Stimulated activated CD4-positive, alpha-beta T cell treated with anti-CD3 and anti-CD28 coated beads, Interleukin-12 subunit alpha, Interleukin-12 subunit beta, amount 100 ng/mL, for 4 hours (primary cell): ENCODE results near the gene CCDC146.
A peak's percentile ranks its signal among the peaks of the same experiment; 100 is the strongest.
"Not testable (repeated sequence)": the region's sequence is repeated elsewhere in the genome, so short reads cannot be mapped to it uniquely, and the experiment has no call there.

ENCODE experiments used
- DNase-seq: peaks from one replicate; pipeline ENCODE4 v3.0.0-alpha.2; 2020

CCDC146 gene, protein sequence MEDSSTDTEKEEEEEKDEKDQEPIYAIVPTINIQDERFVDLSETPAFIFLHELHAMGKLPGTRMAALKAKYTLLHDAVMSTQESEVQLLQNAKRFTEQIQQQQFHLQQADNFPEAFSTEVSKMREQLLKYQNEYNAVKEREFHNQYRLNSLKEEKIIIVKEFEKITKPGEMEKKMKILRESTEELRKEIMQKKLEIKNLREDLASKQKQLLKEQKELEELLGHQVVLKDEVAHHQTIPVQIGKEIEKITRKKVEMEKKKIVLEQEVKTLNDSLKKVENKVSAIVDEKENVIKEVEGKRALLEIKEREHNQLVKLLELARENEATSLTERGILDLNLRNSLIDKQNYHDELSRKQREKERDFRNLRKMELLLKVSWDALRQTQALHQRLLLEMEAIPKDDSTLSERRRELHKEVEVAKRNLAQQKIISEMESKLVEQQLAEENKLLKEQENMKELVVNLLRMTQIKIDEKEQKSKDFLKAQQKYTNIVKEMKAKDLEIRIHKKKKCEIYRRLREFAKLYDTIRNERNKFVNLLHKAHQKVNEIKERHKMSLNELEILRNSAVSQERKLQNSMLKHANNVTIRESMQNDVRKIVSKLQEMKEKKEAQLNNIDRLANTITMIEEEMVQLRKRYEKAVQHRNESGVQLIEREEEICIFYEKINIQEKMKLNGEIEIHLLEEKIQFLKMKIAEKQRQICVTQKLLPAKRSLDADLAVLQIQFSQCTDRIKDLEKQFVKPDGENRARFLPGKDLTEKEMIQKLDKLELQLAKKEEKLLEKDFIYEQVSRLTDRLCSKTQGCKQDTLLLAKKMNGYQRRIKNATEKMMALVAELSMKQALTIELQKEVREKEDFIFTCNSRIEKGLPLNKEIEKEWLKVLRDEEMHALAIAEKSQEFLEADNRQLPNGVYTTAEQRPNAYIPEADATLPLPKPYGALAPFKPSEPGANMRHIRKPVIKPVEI

DNA sequence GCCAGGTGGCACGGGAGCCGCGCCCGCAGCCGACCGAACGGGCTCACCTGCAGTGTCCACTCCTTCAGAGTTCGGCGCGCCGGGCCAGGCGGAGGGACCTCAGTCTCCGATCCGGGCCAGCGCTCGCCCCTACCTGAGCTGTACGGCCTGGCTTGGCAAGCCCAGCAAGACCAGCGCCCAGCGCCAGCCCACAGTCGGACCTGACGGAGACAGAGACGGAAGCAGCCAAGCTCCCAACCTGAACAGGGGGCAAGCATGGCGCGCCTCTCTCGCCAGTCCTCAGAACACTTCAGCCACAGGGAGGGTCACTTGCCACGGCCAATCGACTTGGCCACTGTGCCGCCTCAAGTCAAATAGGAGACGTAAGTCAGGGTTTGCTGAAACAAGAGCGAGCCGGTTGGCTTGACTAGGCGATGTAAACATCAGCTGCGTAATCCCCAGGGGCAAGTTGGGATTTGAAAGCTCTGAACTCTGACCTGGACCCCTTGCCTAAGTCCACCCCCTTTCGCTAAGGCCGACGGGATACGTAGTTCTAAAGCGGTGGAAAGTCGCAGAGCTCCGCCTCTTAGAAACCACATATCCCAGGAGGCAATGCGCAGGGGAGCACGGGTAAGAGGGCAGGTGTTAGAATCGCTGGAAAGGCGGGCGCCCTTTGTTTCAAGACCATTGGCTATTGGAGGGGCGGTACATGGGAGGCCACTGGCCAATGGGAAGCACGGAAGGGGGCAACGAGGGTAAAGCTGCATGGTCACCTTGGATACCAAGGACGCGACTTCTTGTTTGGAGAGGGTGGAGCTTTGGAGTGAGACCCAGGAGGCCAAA is at the start of gene CCDC146:
TSS of gene CCDC146 (plus strand) at position 756 of the 822 bp plus-strand sequence. CDS start 45,054 bp downstream, outside the sequence.
- DNase-seq: peak; percentile 85

DNA sequence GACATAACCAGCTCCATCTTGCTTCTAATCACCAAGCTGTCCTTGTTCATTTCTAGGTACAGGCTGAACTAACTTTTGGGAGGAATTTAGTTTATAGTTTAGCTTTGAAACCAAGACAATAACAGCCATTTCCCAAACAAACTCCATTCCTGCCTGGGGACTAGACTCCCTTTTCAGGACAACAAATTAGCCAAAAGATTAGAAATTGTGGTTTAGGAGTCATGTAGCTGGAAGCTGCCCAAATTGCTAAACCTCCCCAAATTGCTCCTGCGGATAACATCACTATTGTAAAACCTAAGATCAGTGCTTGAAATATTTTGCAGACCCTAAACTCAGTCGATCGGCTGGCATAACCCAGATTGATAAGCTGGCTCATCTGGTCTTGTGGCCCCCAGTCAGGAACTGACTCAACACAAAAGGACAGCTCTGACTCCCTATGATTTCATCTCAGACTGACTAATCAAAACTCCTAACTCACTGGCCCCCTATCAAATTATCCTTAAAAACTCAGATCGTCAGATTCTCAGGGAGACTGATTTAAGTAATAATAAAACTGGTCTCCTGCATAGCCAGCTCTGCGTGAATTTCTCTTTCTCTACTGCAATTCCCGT is 47.5 kb upstream of the CCDC146 start:
- DNase-seq: not testable (repeated sequence)

DNA sequence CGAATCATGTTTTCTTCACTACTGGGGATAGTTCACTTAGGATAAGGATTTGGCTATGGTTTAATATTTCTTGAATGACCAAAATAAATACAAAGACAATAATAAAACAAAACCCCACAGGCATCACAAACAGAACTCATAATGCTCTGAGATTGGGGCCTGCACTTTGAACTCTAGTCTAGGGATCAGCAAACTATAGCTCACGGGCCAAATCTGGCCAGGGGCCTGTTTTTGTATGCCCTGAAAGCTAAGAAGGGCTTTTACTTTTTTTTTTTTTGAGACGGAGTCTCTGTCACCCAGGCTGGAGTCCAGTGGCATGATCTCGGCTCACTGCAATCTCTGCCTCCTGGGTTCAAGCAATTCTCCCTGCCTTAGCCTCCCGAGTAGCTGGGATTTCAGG is 45.4 kb upstream of the CCDC146 start:
- not testable (repeated sequence) for DNase-seq

DNA sequence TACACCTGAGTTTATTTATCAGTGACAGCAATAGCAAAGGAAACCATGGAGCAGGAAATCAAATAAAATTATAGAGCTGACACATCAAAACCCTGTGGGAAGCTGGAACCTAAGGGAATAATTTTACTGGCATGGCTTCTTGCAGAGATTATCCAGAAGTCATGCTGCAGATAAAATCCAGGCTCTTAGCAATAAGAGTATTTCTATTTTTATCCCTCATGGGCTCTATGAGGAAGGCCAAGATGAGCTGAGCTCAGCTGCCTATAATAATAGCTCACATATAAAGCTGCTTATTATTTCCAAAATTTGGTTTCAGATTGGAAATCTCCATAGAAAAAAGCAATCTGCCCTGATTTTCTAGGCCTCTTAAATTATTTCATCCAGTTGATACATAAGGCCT is 43.3 kb upstream of the CCDC146 start:
- not testable (repeated sequence) for DNase-seq

DNA sequence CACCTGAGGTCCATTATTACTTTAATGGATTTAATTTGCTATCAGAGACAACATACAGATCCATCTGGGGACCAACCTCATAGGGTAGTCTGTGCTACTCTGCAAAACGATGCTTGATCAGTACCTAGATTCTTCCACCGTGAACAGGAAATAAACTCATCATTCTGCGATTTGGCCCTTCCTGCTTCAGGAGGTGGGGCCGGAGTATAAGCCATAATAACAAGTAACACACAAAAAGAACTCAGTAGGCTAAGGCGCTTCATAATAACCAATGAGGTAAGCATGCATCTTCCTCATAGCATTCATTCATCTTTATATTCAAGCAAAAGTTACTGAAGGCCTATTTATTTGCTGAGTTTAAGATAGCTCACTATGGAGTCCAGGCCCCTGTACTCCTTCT is 42.8 kb upstream of the CCDC146 start:
- DNase-seq: not testable (repeated sequence)

DNA sequence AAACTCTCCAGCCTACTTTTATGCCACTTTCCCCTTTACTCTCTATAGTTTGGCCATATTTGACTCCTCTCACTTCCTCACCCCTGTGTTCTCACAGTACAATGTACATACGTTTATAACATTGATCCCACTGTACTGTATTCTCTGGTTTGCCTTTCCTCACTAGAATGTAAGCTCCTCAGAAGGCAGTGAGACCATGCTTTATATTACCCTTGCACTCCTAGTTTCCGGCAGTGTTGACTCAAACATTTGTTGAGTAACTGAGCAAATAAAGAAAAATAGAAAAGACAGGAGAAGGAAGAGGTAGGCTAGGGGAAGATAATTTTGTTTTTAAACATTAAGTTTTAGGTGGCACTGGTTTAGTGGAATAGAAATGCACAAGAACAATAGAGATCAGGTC is 42.2 kb upstream of the CCDC146 start:
- DNase-seq: not testable (repeated sequence)

DNA sequence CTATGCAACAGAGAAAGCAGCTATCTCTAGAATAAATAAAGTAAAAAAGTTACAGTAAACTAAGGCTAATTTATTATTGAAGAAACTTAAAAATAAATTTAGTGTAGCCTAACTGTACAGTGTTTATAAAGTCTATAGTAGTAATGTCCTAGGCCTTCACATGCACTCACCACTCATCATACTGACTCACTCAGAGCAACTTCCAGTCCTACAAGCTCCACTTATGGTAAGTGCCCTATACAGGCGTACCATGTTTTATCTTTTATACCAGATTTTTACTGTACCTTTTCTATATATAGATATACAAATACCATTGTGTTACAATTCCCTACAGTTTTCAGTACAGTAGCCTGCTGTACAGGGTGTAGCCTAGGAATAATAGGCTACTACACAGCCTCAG is 40.2 kb upstream of the CCDC146 start:
- DNase-seq: not testable (repeated sequence)

DNA sequence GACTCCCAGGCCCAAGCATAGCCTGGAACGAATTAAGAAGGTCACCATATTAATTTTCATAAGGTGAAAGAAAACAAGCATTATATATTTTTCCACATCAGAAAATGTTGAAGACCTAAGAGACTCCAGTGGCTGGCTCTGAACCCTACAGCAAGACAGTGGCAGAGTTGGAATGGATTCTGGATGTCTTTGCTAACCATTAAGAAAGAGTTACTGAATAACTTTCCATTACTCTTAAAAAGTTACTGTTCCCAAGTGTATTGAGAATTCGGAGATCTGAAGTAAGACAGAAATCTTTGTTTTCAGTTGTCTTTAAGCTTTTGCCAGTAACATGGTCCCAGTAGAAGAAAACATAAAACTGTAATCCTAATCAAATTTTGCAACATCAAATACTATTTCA is 30.1 kb upstream of the CCDC146 start:
- not testable (repeated sequence) for DNase-seq

DNA sequence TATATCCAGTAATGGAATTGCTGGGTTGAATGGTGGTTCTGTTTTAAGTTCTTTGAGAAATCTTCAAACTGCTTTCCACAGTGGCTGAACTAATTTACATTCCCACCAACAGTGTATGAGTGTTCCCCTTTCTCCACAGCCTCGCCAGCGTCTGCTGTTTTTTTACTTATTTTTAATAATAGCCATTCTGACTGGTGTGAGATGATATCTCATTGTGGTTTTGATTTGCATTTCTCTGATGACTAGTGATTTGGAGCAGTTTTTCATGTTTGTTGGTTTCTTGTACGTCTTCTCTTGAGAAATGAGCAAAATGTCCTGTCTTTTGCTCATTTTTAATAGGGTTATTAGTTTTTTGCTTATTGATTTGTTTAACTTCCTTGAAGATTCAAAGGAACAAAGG is 21.9 kb upstream of the CCDC146 start:
- not testable (repeated sequence) for DNase-seq

DNA sequence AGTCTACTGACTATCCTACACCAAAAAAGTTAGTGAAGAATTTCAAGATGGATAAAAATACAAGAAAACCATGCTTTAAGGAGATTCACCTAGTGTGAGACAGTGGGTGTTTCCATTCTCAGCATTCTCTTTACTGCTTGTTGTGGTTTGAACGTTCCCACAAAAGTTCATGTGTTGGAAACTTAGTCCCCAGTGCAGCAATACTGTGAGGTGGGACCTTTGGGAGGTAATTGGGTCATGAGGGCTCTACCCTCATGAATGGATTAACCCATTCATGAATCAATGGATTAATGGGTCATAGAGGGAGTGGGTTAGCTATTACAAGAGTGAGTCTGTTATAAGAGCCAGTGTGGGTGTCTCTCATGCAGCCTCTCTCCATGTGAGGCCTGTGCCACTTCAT is 21.2 kb upstream of the CCDC146 start:
- DNase-seq: not testable (repeated sequence)

DNA sequence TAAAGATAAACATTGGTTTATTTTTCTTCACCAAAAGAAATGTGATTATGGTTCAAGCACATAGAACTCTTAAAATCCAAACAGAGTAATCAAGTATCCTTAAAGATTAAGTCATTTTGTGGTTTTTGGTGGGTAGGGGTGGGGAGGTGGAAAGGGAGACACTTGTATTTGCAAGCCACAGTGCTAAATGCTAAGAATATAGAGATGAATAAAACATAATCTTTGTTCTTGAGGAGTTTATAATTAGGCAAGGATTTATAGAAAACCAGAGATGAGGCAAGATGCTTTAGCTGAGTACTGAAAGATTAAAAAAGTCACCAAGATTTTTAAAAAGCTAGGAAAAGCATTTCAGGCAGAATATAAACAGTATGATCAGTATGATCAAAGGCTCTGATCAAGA is 19.7 kb upstream of the CCDC146 start:
- not testable (repeated sequence) for DNase-seq

DNA sequence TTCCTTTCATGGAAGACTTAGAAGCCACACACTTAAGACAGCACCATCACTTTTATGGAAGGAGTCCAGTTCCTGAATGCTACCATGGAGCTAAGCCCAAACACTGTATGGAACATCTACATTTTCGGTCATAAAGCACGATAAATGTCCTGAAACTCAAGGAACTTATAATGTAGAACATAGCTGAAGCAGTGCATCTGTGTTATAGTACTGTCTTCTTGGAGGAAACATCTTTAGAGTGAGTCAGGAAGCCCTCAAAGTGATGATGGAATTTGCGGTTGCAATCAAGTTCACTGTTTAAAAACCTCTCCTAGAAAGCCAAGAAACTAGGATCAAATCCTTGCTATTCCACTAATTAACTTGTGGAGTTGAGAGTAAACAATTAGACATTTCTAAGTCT is 16.5 kb upstream of the CCDC146 start:
- DNase-seq: not testable (repeated sequence)

DNA sequence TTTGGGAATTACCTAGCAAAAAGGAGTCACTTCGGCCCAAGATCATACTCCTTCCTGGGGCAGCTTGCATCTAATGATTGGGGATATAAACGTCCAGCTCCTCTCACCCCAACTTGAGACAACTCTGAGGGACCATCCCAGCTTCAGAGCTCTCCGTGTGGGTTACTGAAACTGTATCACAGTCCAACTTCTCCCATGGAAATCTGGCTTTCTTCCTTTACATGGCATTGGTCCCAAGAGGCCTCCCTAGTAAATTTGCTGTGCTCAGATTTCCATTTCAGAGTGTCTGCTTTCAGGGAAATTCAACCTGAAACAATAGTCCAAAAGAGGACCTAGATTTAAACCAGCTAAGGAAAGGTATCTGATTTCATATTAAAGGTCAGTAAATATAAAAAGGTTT is 14.8 kb upstream of the CCDC146 start:
- not testable (repeated sequence) for DNase-seq

DNA sequence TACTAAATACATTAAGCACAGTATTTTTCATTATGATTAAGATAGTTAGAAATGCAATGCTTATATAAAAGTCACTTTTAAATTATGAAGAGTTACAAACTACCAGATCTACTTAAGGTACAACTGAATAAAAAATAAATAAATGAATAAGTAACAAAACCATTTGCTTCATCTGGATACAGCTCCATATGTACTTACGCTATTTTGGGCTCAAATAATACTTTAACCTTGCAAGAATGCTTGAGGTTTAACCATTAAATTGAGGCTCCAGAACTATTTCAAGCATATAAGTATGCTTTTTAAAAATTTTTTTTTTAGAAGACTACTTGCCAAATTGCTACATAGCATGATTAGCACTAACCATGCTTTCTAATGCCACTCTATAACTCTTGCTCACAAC is 14.1 kb upstream of the CCDC146 start:
- DNase-seq: not testable (repeated sequence)

DNA sequence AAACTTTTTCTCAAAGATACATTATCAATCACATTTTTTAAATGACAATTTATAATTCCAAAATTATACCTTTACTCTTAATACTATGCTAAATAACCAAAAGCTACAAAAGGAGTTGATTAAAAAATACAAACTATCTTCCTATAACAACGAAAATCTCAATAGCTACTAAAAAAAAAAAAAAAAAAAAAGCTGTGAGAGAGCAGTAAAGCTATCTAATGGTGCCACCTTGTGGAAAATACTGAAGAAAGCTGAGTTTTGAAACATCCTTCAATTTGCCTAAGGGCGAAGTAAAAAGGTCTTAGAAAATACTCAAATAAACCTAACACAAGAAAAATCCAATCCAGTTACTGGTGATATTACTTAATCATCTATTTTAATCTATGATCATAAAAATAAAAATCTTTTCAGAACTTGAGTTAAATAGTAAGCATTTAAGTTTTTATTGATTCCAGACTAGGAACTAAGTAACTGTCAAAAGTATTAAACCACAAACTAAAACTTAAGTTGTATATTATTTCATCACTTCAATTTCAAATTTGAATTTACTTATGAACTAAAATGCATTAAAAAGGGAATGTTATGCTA is 9.6 kb upstream of the CCDC146 start:
- DNase-seq: not testable (repeated sequence)

DNA sequence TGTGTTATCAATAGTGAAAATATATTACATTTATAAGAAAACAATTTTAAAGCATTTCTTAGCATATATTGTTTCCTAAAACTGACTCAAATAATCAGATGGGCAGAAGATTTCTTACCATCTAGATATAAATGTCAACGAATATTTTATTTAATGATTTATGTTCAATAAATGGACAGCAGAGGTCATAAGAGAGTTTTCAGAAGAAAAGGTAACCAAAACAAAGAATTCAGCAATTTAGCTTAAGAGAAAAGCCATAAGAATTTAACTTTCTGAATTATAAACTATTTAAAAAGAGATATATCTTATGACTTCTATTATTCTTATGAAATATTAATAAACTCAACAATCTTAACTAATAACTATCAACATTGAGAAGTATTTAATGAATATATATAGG is 3.1 kb downstream of the CCDC146 start:
- not testable (repeated sequence) for DNase-seq

DNA sequence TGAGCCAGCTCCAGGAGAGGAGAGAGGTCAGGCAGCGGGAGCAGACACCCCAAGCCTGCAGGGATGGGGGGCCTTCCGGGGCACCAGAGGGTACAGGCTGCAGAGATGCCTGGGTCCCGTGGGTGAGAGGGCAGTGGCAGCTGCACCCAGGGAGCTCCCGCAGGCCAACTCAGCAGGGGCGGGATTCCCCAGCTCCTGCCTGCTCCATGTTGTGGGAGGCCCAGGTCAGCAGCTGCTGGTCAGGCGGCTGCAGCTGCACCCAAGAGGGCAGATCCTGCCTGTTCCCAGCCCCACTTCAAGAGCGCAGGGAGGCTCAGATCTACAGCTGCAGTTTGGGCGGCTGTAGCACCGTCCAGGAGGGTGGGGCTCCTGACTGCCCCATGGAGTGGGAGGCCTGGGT is 4.6 kb downstream of the CCDC146 start:
- not testable (repeated sequence) for DNase-seq

DNA sequence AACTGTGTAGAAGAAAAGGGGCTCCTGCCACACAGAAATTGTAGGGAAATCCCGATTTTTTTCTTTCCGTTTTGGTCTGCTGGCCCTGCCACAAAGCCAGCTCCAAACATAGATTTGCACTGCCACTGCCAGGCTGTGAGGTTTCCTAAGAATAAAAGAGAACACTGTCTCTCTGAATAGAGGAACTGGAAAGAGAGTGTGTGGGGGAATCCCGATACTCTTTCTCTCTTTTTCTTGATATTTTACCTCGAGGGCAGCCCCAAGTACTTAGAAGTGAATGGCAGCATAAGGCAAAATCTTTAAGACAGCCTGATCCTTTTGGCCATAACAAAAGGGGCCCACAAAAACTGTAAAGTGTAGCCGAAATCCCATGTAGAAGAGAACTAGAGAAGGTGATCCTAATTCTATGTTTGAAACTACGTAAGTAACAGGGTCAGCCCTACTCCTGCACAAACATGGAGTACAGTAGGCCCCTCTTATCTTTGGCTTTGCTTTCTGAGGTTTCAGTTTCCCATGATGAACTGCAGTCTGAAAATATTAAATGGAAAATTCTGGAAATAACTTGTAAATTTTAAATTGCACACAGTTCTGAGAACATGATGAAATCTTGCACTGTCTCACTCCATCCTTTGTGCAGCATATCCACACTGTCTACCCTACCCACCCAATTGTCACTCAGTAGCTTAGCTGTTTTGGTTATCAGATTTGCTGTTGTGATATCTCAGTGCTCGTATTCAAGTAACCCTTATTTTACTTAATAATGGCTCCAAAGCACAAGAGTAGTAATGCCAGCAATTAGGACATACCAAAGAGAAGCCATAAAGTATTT is 6.4 kb downstream of the CCDC146 start:
- not testable (repeated sequence) for DNase-seq

DNA sequence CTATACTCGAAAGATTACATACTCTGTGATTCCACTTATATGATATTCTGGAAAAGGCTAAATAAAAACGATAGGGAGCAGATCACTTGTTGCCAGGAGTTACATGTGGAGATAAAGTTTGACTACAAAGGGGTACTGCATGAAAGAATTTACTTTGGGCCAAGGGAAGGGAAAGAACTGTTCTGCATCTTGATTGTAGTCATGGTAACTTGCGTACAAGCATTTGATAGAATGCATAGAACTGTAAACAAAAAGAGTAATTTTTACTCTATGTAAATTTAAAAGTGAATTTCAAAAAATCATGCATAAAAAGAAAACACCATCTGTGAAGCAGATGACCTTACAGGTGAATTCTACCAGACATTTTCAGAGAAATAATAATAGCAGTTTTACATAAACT is 9.4 kb downstream of the CCDC146 start:
- not testable (repeated sequence) for DNase-seq

DNA sequence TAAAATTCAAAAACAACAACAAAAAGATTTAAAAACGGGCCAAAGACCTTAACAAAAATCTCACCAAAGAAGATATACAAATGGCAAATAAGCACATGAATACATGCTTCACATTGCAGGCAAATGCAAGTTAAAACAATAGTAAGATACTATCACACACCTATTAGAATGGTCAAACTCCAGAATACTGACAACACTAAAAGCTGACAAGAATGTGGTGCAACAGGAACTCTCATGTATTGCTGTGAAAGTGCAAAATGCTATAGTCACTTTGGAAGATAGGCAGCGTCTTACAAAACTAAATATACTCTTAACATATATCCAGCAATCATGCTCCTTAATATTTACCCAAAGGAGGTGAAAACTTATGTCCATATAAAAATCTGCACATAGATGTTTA is 16.3 kb downstream of the CCDC146 start:
- DNase-seq: not testable (repeated sequence)

DNA sequence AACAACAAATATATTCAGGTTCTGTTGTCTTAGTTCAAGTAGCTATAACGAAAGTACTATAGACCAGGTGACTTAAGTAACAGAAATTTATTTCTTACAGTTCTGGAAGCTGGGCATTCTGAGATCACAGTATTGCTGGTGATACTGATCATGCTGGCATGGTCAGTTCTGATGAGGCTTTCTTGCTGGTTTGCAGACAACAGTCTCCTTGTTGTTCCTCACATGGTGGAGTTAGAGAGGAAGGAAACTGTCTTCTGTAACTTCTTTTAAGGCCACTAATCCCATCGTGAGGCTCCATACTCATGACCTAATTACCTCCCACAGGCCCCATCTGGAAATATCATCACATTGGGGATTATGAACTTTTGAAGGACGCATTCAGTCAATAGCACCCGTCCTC is 17.9 kb downstream of the CCDC146 start:
- DNase-seq: not testable (repeated sequence)
